ENCODE data around the gene PYM1.
"Not testable (repeated sequence)": the region's sequence is repeated elsewhere in the genome, so short reads cannot be mapped to it uniquely, and the experiment has no call there.

PYM1 gene

DNA sequence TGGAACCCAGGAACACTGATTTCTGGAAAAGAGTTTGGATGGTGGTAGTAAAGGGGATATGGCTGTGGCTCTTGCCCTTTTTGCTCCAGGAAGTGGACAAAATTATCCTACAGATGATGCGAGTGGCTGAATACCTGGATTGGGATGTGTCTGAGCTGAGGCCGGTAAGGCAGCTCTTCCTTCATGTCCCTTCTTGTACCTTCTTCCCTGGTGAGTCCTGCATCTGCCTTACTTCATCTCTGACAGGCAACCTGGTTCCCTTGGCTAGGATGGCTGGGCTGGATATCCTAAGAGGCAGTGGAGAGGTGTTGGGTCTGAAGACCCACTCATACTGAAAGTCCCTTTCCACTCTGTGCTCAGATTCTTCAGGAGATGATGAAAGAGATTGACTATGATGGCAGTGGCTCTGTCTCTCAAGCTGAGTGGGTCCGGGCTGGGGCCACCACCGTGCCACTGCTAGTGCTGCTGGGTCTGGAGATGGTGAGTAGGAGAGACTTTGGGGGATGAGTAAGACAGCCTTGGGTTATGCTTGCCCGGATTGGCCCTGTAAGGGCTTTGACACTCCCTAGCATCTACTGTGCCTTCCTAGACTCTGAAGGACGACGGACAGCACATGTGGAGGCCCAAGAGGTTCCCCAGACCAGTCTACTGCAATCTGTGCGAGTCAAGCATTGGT, 11.3 kb upstream of the PYM1 start:
- DNase-seq (ENCODE audit: low spot score): no peak

DNA sequence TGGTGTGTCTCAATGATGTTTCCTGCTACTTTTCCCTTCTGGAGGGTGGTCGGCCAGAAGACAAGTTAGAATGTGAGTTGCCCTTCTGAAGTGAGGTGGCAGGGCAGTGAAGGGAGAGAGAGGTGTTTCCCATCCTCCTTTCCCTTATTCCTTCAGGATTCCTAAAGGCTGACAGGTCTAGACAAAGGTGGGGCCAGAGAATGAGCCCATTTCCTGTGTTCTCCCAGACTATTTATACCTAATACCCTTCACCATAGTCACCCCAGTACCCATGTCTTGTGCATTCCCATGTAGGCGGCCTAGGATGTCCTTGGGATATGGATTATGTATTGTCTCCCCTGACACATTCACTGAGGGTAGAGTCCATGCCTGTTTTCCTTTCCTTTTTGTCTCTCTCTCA, 10.3 kb upstream of the PYM1 start:
- DNase-seq (ENCODE audit: low spot score): no peak

DNA sequence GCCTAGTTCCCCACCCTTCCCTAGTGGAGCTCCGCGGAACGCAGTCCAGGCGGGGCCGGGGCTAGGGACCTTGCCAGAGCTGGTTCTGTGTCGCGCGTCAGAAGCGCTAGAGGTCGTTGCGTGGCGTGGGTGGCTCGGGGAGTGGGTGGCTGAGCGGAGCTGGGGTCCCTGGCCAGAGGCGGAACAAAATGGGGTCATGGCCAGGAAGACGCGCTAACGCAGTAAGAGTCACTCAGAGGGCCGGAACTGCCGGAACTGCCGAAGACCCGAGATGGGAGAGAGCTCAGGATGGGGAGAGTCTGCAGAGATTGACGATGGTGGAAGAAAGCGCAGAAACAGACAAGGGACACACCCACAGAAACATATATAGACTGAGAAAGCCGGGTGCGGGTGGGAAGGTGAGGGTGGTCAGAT, 8.1 kb upstream of the PYM1 start:
- DNase-seq (ENCODE audit: low spot score): no peak

- DNase-seq (ENCODE audit: low spot score): no peak
These were observed 7.1 kb upstream of the PYM1 start for GRCh38 chr12:55934773-55935172.

GRCh38 chr12:55933799-55934742, 6.4 kb upstream of the PYM1 start:
- DNase-seq (ENCODE audit: low spot score): no peak

- DNase-seq (ENCODE audit: low spot score): peak; percentile 34
These were observed 5.6 kb upstream of the PYM1 start for GRCh38 chr12:55933169-55933798.

DNA sequence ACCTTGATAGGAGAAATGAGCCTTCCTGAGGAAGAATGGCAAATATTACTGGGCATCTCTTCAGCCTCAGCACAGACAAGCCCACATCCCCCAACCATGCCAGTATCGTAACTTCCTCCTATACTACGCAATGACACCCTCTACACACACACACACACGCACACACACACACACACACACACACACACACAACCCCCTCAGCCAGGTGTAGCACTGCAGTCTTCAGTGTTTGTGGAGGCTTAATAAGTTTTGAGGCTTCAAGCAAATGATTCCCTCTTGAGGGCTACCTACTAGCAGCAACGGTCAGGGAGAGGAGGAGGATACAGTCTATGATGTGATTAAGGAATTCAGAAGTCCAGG, 4.8 kb upstream of the PYM1 start:
- no peak for DNase-seq (ENCODE audit: low spot score)

GRCh38 chr12:55931780-55932550, 4.3 kb upstream of the PYM1 start:
- no peak for DNase-seq (ENCODE audit: low spot score)

GRCh38 chr12:55931317-55931779, 3.7 kb upstream of the PYM1 start:
- no peak for DNase-seq (ENCODE audit: low spot score)

DNA sequence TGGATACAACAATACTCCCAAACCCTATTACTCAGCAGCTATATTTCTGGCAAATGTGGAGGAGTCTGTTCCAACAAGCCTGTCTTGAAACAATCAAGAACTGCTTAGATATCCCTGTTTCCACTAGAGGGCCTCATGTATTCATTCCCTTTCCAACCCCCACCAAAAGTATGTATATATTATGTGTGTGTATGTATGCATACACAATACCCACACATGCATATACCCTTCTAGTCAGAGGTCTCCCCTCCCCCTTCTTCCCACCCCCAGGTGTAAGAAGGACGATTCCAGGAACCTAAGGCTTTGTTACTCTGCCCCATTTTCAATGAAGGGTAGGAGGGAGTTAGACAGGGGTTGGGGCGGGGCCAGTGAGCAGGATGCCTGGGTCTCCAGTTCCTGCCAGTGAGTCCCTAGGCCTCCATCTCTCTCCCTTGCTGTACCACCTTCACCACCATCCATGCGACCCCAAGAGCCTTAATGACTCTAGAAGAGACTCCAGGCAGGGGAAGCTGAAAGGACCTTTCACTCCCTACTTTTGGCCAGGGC, 3.1 kb upstream of the PYM1 start, which contains the start of gene DGKA:
DGKA (plus strand) TSS at position 392 of the 546 bp plus-strand sequence. CDS start 5,342 bp downstream, outside the sequence.
- DNase-seq (ENCODE audit: low spot score): peak; percentile 84

DNA sequence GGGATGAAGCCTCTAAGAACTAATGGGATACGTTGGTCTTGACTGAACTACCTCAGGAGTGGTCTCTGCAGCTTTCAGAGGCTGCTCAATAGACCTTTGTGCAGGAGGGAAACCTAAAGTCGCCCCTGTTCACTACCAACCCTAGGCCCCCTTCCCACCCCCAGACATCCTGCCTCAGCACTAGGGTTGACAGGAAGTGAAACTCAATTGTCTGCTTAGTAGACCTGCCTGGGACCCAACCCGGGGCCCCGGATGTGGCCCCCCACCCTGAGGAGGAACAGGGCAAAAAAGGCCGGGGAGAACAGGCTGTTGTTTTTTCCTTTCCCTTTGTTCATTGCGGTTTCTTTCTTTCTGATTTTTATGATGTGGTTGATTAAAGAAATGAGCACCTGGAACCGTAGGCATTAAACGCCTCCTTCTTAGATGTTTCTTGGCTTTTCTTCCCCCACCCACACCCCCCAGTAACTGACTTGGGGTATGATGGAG, 1.7 kb upstream of the PYM1 start:
- no peak for DNase-seq (ENCODE audit: low spot score)

DNA sequence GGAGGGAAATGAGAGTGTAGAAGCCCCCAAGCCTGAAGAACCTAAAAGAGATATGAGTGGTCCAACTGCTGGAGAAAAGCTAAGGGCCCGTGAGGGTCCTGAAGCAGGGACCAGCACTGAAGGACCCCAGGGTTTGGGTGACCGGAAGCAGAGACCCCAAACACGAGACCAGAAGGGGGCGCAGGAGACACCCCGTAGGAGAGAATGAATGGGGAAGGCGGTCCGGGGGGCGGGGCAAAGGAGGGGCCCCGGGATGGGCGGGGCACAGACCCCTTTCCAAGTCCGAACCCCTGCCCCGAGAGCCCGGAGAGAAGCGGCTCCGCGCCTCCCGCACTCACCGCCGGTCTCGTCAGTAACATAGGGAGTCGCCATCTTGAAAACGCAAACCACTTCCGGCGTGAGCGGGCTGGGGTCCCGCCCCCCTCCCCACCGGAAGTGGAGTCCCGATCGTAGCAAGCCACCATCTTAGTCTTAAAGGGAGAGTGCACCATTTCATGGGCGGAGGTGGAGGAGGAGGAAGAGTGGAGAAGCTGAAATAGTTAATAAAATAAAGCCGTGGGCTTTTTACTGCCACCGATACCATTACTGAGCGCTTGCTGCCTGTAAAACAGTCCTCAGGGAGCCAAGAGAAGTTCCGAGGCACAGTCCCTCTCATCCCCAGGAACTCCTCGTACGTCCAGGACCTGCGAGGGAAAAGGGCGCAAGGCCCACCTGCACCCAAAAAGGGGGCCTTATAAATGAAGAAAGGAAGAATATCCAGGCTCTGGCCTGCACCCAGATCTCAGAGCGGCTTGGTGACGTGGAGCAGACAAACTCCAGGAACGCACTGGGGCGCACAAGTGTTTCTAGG, 731 bp downstream of the PYM1 start:
- DNase-seq (ENCODE audit: low spot score): peak; percentile 96

DNA sequence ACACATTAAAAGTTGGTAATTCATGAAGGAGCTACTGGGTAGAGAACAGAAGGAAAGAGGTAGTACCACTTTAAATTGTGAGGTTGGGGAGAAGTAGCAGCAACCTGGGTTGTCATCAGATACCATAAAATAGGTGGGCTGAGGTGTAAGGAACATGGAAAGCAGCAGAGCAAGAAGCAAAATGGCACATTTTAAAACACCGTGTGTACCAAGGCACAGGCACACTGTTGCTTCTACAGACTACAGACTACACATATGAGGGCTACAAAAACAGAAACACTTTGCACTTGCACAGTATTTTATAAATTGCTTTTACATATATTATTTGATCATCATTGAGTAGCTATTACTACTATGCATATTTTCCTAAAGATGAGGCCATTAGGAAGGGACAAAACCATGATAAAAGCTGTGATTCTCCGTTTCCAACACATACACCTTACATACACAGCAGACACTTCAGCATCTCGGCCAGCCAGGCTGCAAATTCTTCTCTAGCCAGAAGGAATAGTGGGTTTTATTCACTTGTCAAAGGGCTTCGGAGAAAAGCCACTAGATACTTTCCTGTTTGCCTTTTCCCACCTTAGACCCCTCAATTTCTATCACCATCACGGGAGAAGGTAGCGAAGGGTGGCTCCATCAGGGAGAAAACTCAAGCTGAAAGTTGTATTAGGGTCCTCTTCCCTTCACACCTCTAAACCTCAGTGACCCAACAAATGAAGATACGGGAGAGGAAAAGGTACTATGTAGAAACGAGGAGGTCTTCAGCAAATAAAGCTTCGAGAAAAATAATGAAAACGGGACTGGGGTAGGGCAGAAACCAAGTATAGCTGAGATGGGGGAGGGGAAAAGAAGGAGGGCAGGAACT, 1.6 kb downstream of the PYM1 start:
- no peak for DNase-seq (ENCODE audit: low spot score)

DNA sequence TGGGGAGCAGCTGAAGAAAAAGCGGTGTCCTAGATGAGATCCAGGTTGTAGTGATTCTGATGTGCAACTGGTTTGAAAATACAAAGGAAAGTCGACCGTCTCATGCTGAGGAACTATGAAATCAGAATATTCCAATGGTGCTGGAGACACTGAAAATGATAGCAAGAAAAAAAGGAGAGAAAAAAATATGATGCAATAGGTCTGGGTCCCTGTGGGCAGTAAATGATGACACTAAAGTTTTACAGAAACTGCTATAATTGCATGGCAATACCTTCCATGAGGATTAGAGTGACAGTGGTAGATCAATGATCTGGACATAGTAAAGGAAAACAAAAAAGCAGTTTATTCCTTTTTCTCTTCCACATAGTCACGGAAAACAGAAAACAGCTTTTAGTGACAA, 2.3 kb downstream of the PYM1 start:
- DNase-seq (ENCODE audit: low spot score): no peak

- DNase-seq (ENCODE audit: low spot score): not testable (repeated sequence)
These were observed 4.0 kb downstream of the PYM1 start for GRCh38 chr12:55923648-55924047.

DNA sequence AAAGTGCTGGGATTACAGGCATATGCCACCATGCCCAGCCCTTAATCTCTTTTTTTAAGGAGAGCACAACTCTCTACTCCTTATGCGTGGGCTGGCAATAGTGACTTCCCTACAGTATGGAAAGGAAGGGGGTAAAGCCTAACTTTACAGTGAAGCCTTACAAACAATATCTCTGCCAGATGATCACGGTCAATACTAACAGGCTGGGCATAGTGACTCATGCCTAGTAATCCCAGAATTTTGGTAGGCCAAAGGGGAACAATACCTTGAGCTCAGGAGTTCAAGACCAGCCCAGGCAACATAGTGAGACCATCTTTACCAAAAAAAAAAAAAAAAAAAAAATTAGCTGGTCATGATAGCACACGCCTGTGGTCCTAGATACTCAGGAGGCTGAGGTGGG, 5.6 kb downstream of the PYM1 start:
- no peak for DNase-seq (ENCODE audit: low spot score)

DNA sequence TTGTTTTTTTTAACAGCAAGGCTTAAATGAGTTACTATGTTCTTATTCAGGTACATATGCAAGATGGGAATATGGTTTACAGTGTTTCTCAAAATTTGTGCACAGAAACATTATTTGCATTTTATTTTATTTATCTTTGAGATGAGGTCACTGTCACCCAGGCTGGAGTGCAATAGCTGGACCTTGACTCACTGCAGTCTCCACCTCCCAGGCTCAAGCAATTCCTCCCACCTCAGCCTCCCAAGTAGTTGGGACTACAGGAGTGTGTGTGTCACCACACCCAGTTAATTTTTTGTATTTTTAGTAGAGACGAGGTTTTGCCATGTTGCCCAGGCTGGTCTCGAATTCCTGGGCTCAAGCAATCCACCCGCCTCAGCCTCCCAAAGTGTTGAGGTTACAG, 8.7 kb downstream of the PYM1 start:
- not testable (repeated sequence) for DNase-seq (ENCODE audit: low spot score)

- DNase-seq (ENCODE audit: low spot score): no peak
These were observed 12.2 kb downstream of the PYM1 start for GRCh38 chr12:55915482-55915859.

GRCh38 chr12:55912908-55913307, 14.8 kb downstream of the PYM1 start:
- DNase-seq (ENCODE audit: low spot score): no peak

DNA sequence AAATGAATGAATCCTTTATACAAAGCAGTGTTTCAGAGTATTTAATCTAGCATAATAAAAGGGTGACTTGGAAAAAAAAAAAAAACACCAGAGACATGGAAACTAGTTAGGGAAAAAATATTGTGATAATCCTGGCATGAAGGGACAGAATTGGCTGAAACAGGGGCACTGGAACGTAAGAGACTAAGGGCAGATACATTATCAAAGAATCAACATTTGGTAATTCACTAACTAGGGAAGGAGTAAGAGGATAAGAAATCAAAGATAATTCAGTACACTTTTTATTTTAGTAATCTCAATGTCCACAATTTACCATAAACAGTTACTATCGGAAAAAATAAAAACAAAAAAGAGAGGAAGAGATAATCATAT, 18.2 kb downstream of the PYM1 start:
- no peak for DNase-seq (ENCODE audit: low spot score)

All from SW480 (cell line).